Neuron (in vitro differentiated cells): ENCODE measurements around the gene BTBD2.
A peak's percentile ranks its signal among the peaks of the same experiment; 100 is the strongest.

Experiments
- H2AFZ ChIP-seq: one replicate; pipeline ENCODE4 v1.6.1; 2013; ENCODE audit warnings: low read depth, mild to moderate bottlenecking, inconsistent platforms, low read length, moderate library complexity
- H3K27me3 ChIP-seq: one replicate; pipeline ENCODE4 v1.6.1; 2013; ENCODE audit warnings: low read length; ENCODE audit not compliant: insufficient read depth
- H3K36me3 ChIP-seq: one replicate; pipeline ENCODE4 v1.6.1; 2013; ENCODE audit warnings: low read length; ENCODE audit not compliant: insufficient read depth
- H3K4me1 ChIP-seq: one replicate; pipeline ENCODE4 v1.6.1; 2013; ENCODE audit warnings: low read length; ENCODE audit not compliant: insufficient read depth
- H3K4me3 ChIP-seq: 2 replicates; pipeline ENCODE4 v1.5.1; 2013; ENCODE audit warnings: mild to moderate bottlenecking, low read length, moderate library complexity
- H3K9me3 ChIP-seq: one replicate; pipeline ENCODE4 v1.6.1; 2013; ENCODE audit warnings: low read length

The BTBD2 gene

DNA sequence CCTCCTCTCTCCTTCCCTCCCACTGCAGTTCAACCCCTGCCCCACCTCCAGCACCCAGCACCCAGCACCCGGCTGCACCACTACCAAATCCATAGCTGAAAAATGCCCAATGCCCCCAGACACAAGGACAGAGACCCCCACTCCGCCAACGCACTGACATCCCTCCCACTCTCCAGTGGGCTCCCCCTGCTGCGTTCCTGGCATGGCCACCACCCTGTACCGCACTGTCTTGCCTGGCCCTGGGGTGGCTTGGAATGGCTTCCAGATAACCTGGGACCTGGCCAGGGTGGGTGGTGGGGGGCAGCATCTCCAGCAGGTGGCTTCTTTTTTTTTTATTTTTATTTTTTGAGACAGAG is 41.3 kb upstream of the BTBD2 start:
- H2AFZ ChIP-seq, result no peak overlapping the region
- H3K36me3 ChIP-seq, result no peaks in the 10 kb centered on the region
- H3K27me3 ChIP-seq, result no peaks in the 10 kb centered on the region
- peaks cover 31% of the 10 kb centered on the region for H3K4me1 ChIP-seq
- no peaks in the 10 kb centered on the region for H3K9me3 ChIP-seq
- H3K4me3 ChIP-seq, result no peak overlapping the region

DNA sequence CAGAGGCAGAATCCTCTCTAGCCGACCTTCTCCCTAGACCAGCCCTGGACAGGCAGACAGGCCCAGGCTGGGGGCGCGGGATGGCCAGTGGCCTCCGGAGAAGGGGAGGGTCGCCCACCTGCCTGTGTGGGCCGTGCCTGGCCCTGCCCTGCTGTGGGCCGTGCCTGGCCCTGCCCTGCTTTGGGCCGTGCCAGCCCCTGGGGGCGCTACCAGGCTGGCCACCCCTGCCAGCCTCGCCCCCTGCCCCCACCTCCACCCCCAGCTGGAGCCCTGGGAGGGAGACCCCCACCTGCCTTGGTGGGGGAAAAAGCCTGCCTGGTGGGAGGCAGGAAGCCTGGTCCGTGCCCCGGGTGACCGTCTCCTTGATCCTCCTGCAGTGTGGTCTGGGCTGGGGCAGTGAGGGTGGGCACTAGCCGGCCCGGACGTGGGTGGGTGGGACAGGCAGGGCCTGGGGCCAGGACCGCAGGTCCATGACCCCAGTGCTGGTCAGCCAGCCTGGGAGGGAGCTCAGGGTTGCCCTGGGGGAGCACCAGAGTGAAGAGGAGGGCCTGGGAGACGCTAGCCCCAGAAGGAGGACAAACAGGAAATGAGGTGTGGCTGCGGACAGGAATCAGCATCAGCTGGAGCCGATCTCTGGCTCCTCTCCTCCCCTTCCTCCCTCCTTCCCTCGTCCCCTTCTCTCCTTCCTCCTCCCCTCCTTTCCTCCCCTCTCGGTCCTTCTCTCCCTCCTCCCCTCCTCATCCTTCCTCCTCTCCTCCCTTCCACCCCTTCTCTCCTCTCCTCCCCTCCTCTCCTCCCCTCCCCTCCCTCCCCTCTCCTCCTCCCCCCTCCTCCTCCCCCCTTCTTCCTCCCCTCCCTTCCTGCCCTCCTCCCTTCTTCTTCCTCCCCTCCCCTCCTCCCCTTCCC is 40.7 kb upstream of the BTBD2 start:
- Histone ChIP-seq H3K4me3 (no peak overlapping the region), H3K27me3 (no peaks in the 10 kb centered on the region), H3K36me3 (no peaks in the 10 kb centered on the region), H3K9me3 (no peaks in the 10 kb centered on the region), H3K4me1 (peaks cover 34% of the 10 kb centered on the region), H2AFZ (no peak overlapping the region)

DNA sequence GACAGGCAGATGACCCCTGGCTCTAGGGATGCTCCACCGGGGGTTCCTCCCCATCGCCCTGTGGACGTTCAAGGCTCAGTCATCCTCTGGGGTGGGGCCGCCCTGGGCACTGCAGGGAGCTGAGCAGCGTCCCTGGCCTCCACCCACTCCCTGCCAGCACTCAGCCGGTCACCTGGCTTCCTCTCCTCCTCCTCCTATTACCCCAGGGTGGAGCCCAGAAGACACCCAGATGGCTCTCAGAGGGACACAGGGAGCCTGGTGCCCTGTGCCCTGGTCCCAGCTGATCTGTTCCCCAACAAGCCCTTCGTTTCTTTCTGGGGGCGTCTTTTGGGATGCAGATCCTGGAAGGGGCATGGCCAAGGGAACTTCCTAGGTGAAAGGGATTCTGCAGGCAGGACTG is 39.2 kb upstream of the BTBD2 start:
- H3K36me3 ChIP-seq, result no peaks in the 10 kb centered on the region
- no peak overlapping the region for H3K4me3 ChIP-seq
- H3K9me3 ChIP-seq, result no peaks in the 10 kb centered on the region
- H3K27me3 ChIP-seq, result no peaks in the 10 kb centered on the region
- H2AFZ ChIP-seq, result no peak overlapping the region
- peaks cover 29% of the 10 kb centered on the region for H3K4me1 ChIP-seq

DNA sequence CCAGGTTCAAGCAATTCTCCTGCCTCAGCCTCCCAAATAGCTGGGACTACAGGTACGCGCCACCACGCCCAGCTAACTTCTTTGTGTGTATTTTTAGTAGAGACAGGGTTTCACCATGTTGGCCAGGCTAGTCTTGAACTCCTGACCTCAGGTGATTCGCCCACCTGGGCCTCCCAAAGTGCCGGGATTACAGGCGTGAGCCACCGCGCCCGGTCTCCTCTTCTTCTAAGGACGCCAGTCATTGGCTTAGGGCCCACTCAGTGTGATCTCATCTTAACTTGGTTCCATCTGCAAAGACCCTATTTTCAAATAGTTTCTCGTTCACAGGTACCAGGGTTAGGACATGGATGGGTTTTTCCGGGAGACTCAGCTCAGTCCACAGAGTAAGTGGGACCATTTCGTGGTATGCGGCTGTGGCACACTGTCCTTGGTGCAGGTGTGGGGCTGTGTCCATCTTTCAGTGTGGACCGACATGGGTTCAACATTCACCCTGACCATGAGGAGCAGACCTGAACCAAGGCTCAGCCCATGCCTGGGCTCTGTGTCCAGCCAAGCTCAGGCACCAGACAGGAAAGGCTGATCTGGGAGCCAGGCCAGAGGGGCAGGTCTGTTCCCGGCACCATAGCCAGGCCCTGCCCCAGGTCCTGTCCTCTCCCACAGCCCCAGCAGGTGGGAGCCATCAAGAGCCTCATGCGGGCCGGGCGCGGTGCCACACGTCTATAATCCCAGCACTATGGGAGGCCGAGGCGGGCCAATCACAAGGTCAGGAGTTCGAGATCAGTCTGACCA is 38.3 kb upstream of the BTBD2 start:
- Histone ChIP-seq H3K4me1 (peaks cover 32% of the 10 kb centered on the region), H2AFZ (no peak overlapping the region), H3K4me3 (no peak overlapping the region), H3K36me3 (peaks cover 7% of the 10 kb centered on the region), H3K9me3 (no peaks in the 10 kb centered on the region), H3K27me3 (no peaks in the 10 kb centered on the region)

DNA sequence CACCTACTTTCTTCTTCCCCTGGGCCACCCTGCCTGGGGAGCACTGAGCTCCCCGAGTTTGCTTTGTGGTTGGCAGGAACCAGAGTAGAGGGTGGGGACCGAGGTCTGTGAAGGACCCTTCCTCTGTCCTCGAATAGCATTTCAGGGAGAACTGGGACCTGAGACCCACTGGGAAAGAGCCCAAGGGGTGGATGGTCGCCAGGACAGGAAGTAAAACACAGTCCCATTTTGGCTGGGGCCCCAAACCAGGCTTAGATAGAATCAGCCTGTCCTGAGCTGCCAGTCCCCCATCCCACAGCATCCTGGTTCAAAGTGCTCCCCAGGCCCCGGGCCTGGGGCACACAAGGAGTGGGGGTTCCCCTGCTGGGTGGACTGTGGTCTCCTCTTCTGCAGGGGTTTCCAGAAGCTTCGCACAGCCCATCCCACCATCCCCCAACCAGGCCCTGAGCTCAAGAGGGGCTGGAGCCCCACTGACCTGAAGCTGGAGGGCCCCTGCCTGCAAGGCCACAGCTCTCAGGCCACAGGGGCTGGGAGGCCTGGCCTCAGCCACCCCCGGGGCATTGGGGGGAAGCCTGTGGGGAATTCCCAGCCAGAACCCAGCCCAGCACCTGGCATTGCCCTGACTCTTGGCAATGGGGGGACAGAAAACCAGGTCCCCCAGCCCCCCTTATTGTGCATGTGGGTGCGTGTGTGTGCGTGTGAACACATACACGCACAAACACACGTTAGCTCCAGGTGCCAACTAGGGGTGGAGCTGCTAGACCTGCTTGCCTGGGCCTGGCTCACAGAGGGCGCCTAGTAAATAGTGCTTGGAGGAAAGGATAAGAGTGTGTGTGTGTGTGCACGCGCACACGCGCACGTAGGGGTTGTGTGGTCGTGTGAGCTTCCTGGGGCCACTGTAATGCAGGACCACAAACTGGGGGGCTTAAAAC is 36.5 kb upstream of the BTBD2 start:
- no peaks in the 10 kb centered on the region for H3K27me3 ChIP-seq
- peak overlapping the region; percentile 12 for H2AFZ ChIP-seq
- H3K4me3 ChIP-seq, result no peak overlapping the region
- peaks cover 12% of the 10 kb centered on the region for H3K36me3 ChIP-seq
- H3K9me3 ChIP-seq, result no peaks in the 10 kb centered on the region
- H3K4me1 ChIP-seq, result peaks cover 37% of the 10 kb centered on the region

DNA sequence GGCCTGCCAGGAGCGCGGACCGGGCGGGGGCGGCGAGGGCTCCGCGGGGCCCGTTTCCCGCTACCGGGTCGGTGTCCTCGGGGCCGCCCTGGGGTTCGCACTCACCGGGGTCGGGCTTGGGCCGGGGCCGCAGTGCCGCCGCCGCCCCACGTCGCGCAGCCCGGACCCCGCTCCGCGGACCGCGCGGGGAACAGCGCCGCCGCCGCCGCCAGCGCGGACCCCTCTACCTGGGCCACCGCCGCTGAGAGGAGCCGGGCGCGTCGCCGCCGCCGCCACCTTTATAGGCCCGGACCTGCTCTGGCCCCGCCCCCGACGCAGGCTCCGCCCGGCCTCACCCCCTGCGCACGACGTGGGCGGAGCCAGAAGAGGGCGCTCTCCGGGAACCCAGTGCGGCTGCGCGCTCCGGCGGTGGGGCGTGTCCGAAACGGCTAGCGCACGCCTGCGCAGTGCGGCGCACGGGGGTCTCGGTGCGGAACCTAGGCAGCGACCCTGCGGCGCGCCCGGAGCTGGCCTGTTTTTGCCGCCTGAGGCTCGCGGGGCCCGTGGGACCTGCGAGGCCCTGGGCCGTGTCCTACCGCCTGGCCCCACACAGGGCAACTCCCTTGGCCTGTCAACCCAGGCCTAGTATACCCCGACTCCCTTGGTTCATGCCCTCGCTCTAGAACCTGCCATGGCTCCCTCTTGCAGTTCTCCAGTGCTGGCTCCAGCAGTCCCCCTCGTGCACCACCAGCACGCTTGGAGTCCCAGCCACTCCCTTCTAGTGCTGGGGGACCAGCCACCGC is 35.7 kb upstream of the BTBD2 start, which contains the start of gene MKNK2:
Gene MKNK2 (minus strand): TSS at position 254 of the 782 bp plus-strand sequence. CDS start 393 bp downstream, outside the sequence.
- H3K27me3 ChIP-seq, result no peaks in the 10 kb centered on the region
- no peaks in the 10 kb centered on the region for H3K9me3 ChIP-seq
- H3K4me1 ChIP-seq, result peaks cover 33% of the 10 kb centered on the region
- peak within 1 kb of the TSS; percentile 12 for H2AFZ ChIP-seq
- peak within 1 kb of the TSS; percentile 76 for H3K4me3 ChIP-seq
- H3K36me3 ChIP-seq, result peaks cover 17% of the 10 kb centered on the region

DNA sequence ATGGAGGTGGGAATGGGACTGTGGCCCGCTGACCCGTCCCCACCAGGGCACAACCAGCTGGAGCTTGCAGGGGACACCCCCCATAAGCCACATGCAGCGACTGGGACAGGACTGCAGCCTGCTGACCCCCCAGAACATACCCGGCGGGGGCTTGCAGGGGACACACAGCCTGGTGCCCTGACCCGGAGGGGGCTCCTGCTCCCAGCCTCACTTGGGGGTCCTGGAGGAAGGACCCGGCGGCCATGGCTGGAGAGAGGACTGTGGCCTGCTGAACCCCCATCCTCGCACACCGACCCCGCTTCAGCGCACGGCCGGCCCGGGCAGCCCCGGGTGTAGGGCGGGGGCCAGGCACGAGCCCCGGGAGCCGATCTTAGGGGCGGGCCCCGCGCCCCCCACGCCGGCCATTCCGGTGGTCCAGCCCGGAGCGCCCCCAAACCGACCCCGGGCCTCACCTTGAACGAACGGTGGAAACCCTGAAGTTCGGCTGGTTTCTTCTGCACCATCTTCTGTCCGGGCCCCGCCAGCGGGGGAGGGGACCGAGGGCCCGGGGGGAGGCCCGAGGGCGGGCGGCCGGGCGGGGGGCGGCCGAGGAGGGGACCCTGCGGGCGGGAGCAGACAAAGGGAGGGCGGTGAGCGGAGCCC is 35.0 kb upstream of the BTBD2 start:
- Histone ChIP-seq H2AFZ (no peak overlapping the region), H3K27me3 (no peaks in the 10 kb centered on the region), H3K36me3 (peaks cover 22% of the 10 kb centered on the region), H3K4me3 (peak overlapping the region; percentile 76), H3K9me3 (no peaks in the 10 kb centered on the region), H3K4me1 (peaks cover 26% of the 10 kb centered on the region)

DNA sequence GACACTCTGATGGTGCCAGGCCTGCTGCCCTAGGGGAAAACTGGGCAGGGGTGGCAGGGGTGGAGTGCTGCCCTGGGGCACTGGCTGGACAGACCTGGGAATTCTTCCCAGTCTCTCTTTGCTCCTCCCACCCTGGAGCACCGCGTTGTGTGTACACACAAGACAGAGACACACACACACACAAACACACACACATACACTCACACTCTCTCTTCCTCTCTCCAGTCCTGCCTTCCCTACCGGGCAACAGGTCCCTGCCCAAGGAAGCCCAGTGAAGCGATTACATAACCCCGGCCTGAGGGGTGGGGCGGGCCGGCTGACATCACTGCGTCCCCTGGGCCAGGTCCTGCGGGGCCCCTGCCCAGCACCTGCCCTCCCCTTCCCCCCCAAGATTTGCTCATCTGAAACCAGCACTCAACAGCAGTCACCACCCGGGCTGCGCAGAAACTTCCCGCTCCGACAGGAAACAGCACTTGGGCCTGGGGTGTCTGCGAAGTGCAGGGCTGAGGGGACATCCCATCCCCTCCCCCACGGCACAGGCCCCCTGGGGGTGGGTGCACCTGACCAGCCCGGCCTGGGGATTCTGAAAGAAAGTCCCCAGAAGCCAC is 34.3 kb upstream of the BTBD2 start:
- Histone ChIP-seq H3K9me3 (no peaks in the 10 kb centered on the region), H3K27me3 (no peaks in the 10 kb centered on the region), H3K4me3 (peak overlapping the region; percentile 76), H3K4me1 (peaks cover 24% of the 10 kb centered on the region), H3K36me3 (peaks cover 28% of the 10 kb centered on the region), H2AFZ (no peak overlapping the region)

DNA sequence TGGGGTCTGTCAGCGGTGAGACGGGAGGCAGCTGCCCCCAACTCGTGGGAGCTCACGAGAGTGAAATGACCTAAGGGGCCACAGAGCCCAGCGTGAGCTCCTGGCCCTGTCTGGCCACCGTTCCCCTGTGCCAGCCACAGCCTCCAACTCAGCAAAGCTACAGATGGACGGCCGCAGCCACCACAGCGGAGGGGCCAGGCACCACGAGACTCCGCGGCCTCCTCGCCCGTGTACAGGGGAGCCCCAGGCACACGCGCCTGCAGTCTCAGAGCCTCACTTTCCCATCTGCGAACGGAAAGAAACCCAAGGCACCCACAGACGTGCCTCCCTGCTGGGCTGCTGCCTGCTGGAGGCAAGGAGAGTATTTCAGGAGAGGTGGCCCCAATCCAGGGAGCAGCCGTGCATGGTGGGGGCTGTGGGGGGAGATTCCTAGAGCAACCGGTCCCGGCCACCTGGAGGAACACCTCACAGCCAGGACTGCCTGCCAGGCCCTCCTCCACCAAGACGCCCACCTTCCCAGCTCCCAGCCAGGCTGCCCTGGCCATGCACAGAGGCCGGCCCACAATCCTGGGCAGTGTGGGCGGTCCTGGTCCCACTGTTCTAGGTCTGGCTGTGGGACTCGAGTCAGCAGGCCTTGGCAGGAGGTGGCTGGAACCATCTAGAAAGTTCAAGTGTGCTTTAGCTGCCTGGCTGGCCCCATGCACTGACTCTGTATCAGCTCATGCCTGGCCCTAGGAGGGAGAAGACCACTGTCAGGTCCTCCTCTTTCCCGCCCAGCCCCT is 33.6 kb upstream of the BTBD2 start:
- no peak overlapping the region for H2AFZ ChIP-seq
- peak overlapping the region; percentile 76 for H3K4me3 ChIP-seq
- peaks cover 24% of the 10 kb centered on the region for H3K4me1 ChIP-seq
- H3K36me3 ChIP-seq, result peaks cover 32% of the 10 kb centered on the region
- no peaks in the 10 kb centered on the region for H3K27me3 ChIP-seq
- no peaks in the 10 kb centered on the region for H3K9me3 ChIP-seq

DNA sequence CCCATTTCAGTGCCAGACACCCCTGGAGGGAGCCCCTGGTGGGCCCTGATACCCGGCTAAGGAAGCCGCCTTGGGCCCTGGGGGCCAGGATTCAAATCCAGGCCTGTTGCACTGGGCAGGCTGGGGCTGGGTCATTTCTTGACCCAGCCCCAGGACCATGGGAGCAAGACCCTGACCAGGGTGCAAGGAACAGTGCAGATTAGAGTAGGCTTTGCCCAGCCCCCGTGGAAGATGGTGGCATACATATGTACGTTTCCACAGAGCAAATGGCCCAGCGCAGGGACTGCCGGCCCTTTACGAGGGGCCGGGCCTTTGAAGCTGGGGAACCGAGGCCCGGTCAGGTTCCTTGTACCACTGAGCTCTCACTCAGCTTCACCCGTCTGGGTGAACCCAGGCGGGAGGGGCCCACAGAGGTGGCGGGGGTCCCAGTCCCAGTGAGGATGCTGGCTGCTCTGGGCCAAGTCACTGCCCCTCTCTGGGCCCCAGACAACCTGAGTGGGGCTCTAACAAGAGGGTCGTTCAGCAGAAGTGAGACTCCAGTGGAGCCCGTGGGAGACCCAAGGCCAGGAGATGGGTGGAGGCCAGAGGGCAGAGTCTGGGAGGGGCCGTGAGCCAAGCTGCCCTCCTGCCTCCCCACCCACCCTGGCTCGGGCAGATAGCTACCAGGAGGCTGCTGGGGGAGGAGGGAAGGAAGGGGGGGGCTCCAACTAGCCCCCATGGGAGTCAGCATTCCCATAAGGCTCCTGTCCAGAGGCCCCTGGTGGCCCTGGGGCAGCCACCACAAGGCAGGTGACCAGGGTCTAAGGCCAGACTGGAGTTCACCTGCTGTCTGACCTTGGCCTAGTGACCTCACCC is 32.8 kb upstream of the BTBD2 start:
- Histone ChIP-seq H3K36me3 (peaks cover 38% of the 10 kb centered on the region), H3K27me3 (no peaks in the 10 kb centered on the region), H3K4me3 (no peak overlapping the region), H3K9me3 (no peaks in the 10 kb centered on the region), H2AFZ (no peak overlapping the region), H3K4me1 (peaks cover 24% of the 10 kb centered on the region)
